ENCODE data around the gene RETREG3. TPM values are rescaled to one million over a fixed set of nuclear protein-coding genes. Genes with fewer than 3 reads are reported as not detected.
A peak's percentile ranks its signal among the peaks of the same experiment; 100 is the strongest.

The RETREG3 gene
- total and polyA plus RNA-seq, 2 of the 13 experiments (the other 11 are each of a cell fraction or from before 2014, with no cell fraction given): 47.0 to 55.8 TPM

GRCh38 chr17:42535155-42536047, 73.8 kb downstream of the RETREG3 start (continued):
- TF ChIP-seq HNF1B (CRISPR knock-in tag; IDR thresholded peaks at IDR 0.05) (peak; percentile 73; the same call in 1 of the 2 replicates), ZSCAN22 (CRISPR knock-in tag; IDR thresholded peaks at IDR 0.05) (no peak), ZFP41 (CRISPR knock-in tag; IDR thresholded peaks at IDR 0.05; ENCODE audit: borderline replicate concordance) (peak; percentile 84; the same call in 1 of the 2 replicates), ZNF260 (CRISPR knock-in tag; IDR thresholded peaks at IDR 0.05; ENCODE audit: borderline replicate concordance, low read depth) (no peak), MXD4 (CRISPR knock-in tag; IDR thresholded peaks at IDR 0.05) (no peak), GATAD1 (CRISPR knock-in tag; IDR thresholded peaks at IDR 0.05) (no peak; the same call in 1 of the 2 replicates), BCL3 (CRISPR knock-in tag; IDR thresholded peaks at IDR 0.05) (no peak), E2F1 (CRISPR knock-in tag; IDR thresholded peaks at IDR 0.05) (no peak), ZNF101 (CRISPR knock-in tag; IDR thresholded peaks at IDR 0.05; ENCODE audit: borderline replicate concordance, low read depth) (no peak), IKZF1 (IDR thresholded peaks at IDR 0.05) (no peak), KDM6A (CRISPR knock-in tag; IDR thresholded peaks at IDR 0.05; ENCODE audit: low read depth) (no peak), AGO2 (optimal IDR thresholded peaks at IDR 0.05; ENCODE audit: low read depth, low read length) (no peak), ZBTB3 (CRISPR knock-in tag; IDR thresholded peaks at IDR 0.05; ENCODE audit: borderline replicate concordance, low read depth) (no peak), ZNF207 (IDR thresholded peaks at IDR 0.05; ENCODE audit: borderline replicate concordance) (no peak)

All from HepG2 (cell line).